Spleen (tissue), 7 donors: ENCODE measurements around the gene CCDC192.

ENCODE experiments used
- CTCF ChIP-seq, 11 experiments: fragments of 200-600 bp in 7 of 11; fragments of 450-650 bp in 4 of 11; sonication (generic) in 4 of 11; IDR thresholded peaks in 8 of 11; conservative IDR thresholded peaks in 3 of 11; 1 replicate in 7 of 11; 2 replicates in 4 of 11; pipeline versions ENCODE4 v1.4.0 to v1.8.0; 2016 to 2021; ENCODE audit warnings: antibody characterized with exemption in 11 of 11, inconsistent platforms in 4 of 11, mild to moderate bottlenecking in 1 of 11
- POLR2AphosphoS5 ChIP-seq, 3 donors: sonication (generic); formaldehyde crosslinking; IDR thresholded peaks; one replicate each; pipeline ENCODE4 v1.5.1; 2017; ENCODE audit warnings: antibody characterized with exemption in 3 of 3
- donor health status: DM: no; HTN: no; CAD: no; lungs with moderate emphysema.
- donor health status: DM: no; HTN: no; CAD: no.
- donor health status: DM: no; HTN: no; CAD: no.

DNA sequence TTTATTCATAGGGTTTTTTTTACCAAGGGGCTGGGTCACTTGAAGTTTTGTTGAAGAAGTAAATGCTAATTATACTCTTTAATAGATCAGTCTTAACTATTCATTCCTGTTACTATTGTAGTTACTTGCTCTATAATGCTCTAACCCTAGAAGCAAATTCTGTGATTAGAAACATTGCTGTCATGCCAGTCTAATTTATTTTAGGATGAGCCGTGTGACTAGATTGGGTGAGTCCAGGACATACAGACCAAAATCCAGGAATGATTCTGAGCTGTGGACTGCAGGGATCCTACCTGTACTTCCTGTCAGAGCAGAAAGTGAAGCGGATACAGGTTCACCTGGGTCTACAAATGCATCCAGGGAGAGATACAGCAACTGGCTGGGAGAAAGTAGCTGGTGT, 757 bp upstream of the CCDC192 start:
- no peak for TF ChIP-seq CTCF (IDR thresholded peaks at IDR 0.05 in 8 of 11, conservative IDR thresholded peaks at IDR 0.05 in 3 of 11)
- no peak for TF ChIP-seq POLR2AphosphoS5 (IDR thresholded peaks at IDR 0.05)
